Fibroblast of lung (primary cell): ENCODE measurements around the gene TPSD1. TPM values are rescaled to one million over a fixed set of nuclear protein-coding genes. Genes with fewer than 3 reads are reported as not detected.
"Not testable (repeated sequence)": the region's sequence is repeated elsewhere in the genome, so short reads cannot be mapped to it uniquely, and the experiment has no call there.

Source experiments
- DNase-seq, 2 donors: peaks; one replicate each; pipeline versions ENCODE4 v3.0.0 to v3.0.0-alpha.2; 2010; ENCODE audit warnings: low read depth in 2 of 2
- H2AFZ ChIP-seq: 2 replicates; pipeline ENCODE4 v1.5.1; 2012; ENCODE audit warnings: low read length, control low read depth, inconsistent platforms
- H3K27ac ChIP-seq: 2 replicates; pipeline ENCODE4 v1.5.1; 2011; ENCODE audit warnings: low read length, control low read depth; ENCODE audit not compliant: insufficient read depth
- H3K27me3 ChIP-seq: 2 replicates; pipeline ENCODE4 v1.5.1; 2011; ENCODE audit warnings: mild to moderate bottlenecking, low read length; ENCODE audit not compliant: control insufficient read depth, insufficient read depth
- H3K36me3 ChIP-seq: 2 replicates; pipeline ENCODE4 v1.5.1; 2011; ENCODE audit warnings: low read length; ENCODE audit not compliant: control insufficient read depth, insufficient read depth
- H3K4me1 ChIP-seq: 2 replicates; pipeline ENCODE4 v1.5.1; 2011; ENCODE audit warnings: low read length; ENCODE audit not compliant: control insufficient read depth, insufficient read depth; ENCODE audit errors: extremely low read depth
- H3K4me2 ChIP-seq: 2 replicates; pipeline ENCODE4 v1.5.1; 2011; ENCODE audit warnings: low read length, control low read depth; ENCODE audit not compliant: insufficient read depth; ENCODE audit errors: extremely low read depth
- H3K4me3 ChIP-seq, 4 experiments: fragments of 200-600 bp in 1 of 4; sonication (generic) in 1 of 4; replicated peaks in 1 of 4; 2 replicates each; pipeline ENCODE4 v1.5.1; 2011 to 2016; ENCODE audit warnings: low read length in 4 of 4, low read depth in 3 of 4, mild to moderate bottlenecking in 3 of 4, control low read depth in 2 of 4, inconsistent platforms in 1 of 4, mixed read lengths in 1 of 4; ENCODE audit not compliant: insufficient read depth in 1 of 4; ENCODE audit errors: control extremely low read depth in 1 of 4
- H3K79me2 ChIP-seq: 2 replicates; pipeline ENCODE4 v1.5.1; 2012; ENCODE audit warnings: mild to moderate bottlenecking, low read length, inconsistent platforms; ENCODE audit not compliant: control insufficient read depth, insufficient read depth
- H3K9ac ChIP-seq: 2 replicates; pipeline ENCODE4 v1.5.1; 2011; ENCODE audit warnings: mild to moderate bottlenecking, low read length, control low read depth; ENCODE audit not compliant: insufficient read depth
- H3K9me3 ChIP-seq: 2 replicates; pipeline ENCODE4 v1.5.1; 2012; ENCODE audit warnings: low read depth, low read length; ENCODE audit not compliant: control insufficient read depth, insufficient read depth
- H4K20me1 ChIP-seq: 2 replicates; pipeline ENCODE4 v1.5.1; 2011; ENCODE audit warnings: low read length; ENCODE audit not compliant: control insufficient read depth, insufficient read depth; ENCODE audit errors: extremely low read depth
- EZH2 ChIP-seq: IDR thresholded peaks from 2 replicates; pipeline ENCODE4 v1.5.1; 2012; ENCODE audit warnings: low read length, control low read depth, mild to moderate bottlenecking; ENCODE audit errors: missing control alignments
- polyA plus RNA-seq, 2 donors: library from polyadenylated mRNA; depleted of rRNA in 1 of 2; stranded (reverse) in 1 of 2; unstranded in 1 of 2; fragments of >200 nt; gene quantifications; 2 replicates each; pipeline ENCODE4 v1.2.1, GENCODE V29; 2011 to 2012; ENCODE audit warnings: missing spikeins in 1 of 2
- total RNA-seq: library from RNA; depleted of rRNA; stranded (reverse); fragments of >200 nt; gene quantifications from 2 replicates; pipeline ENCODE4 v1.2.1, GENCODE V29; 2014
- TF ChIP-seq, protein P1 (sequence below), 2 donors: IDR thresholded peaks in 1 of 2; conservative IDR thresholded peaks in 1 of 2; 1 replicate in 1 of 2; 2 replicates in 1 of 2; pipeline ENCODE4 v1.5.1; 2011 to 2012; ENCODE audit warnings: low read length in 2 of 2, control low read depth in 1 of 2, inconsistent platforms in 1 of 2, low read depth in 1 of 2, mild to moderate bottlenecking in 1 of 2

Gene TPSD1
- total and polyA plus RNA-seq, 2 donors (not counting 1 experiment from before 2014, with no cell fraction given), result not detected

- no peak for TF ChIP-seq EZH2
- TF ChIP-seq, protein P1, sequence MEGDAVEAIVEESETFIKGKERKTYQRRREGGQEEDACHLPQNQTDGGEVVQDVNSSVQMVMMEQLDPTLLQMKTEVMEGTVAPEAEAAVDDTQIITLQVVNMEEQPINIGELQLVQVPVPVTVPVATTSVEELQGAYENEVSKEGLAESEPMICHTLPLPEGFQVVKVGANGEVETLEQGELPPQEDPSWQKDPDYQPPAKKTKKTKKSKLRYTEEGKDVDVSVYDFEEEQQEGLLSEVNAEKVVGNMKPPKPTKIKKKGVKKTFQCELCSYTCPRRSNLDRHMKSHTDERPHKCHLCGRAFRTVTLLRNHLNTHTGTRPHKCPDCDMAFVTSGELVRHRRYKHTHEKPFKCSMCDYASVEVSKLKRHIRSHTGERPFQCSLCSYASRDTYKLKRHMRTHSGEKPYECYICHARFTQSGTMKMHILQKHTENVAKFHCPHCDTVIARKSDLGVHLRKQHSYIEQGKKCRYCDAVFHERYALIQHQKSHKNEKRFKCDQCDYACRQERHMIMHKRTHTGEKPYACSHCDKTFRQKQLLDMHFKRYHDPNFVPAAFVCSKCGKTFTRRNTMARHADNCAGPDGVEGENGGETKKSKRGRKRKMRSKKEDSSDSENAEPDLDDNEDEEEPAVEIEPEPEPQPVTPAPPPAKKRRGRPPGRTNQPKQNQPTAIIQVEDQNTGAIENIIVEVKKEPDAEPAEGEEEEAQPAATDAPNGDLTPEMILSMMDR (conservative IDR thresholded peaks at IDR 0.05 in 1 of 2, IDR thresholded peaks at IDR 0.05 in 1 of 2; ENCODE audit: low read depth in 1 of 2, low read length in 2 of 2), result no peak
- Histone ChIP-seq H3K4me1 (no peaks in the 10 kb centered on the region), H3K4me3 (no peak overlapping the region), H3K4me2 (no peak overlapping the region), H2AFZ (no peak overlapping the region), H3K27ac (no peak overlapping the region), H3K9me3 (no peaks in the 10 kb centered on the region), H3K9ac (no peak overlapping the region), H3K36me3 (no peaks in the 10 kb centered on the region), H3K27me3 (peaks cover 13% of the 10 kb centered on the region), H4K20me1 (no peaks in the 10 kb centered on the region), H3K79me2 (no peaks in the 10 kb centered on the region)
- no peak for DNase-seq
Observed at GRCh38 chr16:1264345-1265089, 8.6 kb downstream of the TPSD1 start.

DNA sequence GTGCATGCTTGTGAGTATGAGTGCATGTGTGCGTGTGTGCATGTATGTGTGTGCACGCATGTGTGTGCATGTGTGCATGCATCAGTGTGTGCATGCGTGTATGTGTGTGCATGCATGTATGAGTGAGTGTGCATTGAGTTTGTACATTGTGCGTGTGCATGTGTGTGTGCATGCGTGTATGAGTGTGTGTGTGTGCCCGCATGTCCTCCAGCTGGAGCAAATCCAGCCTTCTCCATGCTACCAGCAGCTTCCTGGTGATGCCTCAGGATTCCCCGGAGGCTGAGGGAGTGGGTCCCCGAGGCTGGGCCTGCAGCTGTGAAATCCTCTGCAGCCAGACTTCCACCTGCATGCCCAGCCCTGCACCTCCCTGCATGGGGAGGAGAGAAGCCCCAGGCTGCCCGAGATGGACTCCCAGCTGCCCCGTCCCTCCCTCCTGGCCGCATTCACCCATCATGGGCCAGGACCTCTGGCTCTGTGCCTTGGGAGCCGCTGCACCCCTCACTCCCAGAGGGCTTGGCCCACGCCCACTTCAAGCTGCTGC lies 9.3 kb downstream of the TPSD1 start:
- no peak for DNase-seq
- no peaks in the 10 kb centered on the region for H3K4me1 ChIP-seq
- H3K9ac ChIP-seq, result no peak overlapping the region
- H2AFZ ChIP-seq, result no peak overlapping the region
- no peak overlapping the region for H3K4me2 ChIP-seq
- no peaks in the 10 kb centered on the region for H4K20me1 ChIP-seq
- H3K4me3 ChIP-seq, result no peak overlapping the region
- TF ChIP-seq EZH2, result no peak
- TF ChIP-seq, protein P1 (conservative IDR thresholded peaks at IDR 0.05 in 1 of 2, IDR thresholded peaks at IDR 0.05 in 1 of 2; ENCODE audit: low read depth in 1 of 2, low read length in 2 of 2), result no peak
- no peaks in the 10 kb centered on the region for H3K36me3 ChIP-seq
- no peak overlapping the region for H3K27ac ChIP-seq
- peaks cover 9% of the 10 kb centered on the region for H3K27me3 ChIP-seq
- H3K9me3 ChIP-seq, result no peaks in the 10 kb centered on the region
- no peaks in the 10 kb centered on the region for H3K79me2 ChIP-seq

GRCh38 chr16:1265826-1266225 lies 10.0 kb downstream of the TPSD1 start:
- Histone ChIP-seq H3K27me3 (peaks cover 7% of the 10 kb centered on the region), H3K4me3 (no peak overlapping the region), H3K4me2 (no peak overlapping the region), H3K9ac (no peak overlapping the region), H2AFZ (no peak overlapping the region), H3K79me2 (no peaks in the 10 kb centered on the region), H3K4me1 (no peaks in the 10 kb centered on the region), H4K20me1 (no peaks in the 10 kb centered on the region), H3K36me3 (no peaks in the 10 kb centered on the region), H3K9me3 (no peaks in the 10 kb centered on the region), H3K27ac (no peak overlapping the region)
- DNase-seq, result no peak
- TF ChIP-seq EZH2, result no peak
- TF ChIP-seq, protein P1 (conservative IDR thresholded peaks at IDR 0.05 in 1 of 2, IDR thresholded peaks at IDR 0.05 in 1 of 2; ENCODE audit: low read depth in 1 of 2, low read length in 2 of 2), result no peak

DNA sequence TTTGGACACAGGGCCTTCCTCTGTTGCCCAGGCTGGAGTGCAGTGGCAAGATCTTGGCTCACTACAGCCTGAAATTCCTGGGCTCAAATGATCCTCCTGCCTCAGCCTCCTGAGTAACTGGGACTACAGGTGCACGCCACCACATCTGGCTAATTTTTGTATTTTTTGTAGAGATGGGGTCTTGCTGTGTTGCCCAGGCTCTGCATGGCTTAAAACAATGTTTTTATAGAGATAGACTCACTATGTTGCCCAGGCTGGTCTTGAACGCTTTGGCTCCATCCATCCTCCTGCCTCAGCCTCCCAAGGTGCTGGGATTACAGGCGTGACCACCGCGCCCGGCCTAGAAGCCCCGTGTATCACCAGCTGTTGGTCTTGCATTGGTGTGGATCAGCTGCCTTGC lies 13.5 kb downstream of the TPSD1 start:
- H3K4me1 ChIP-seq, H2AFZ ChIP-seq, H3K9ac ChIP-seq, DNase-seq, H4K20me1 ChIP-seq, H3K79me2 ChIP-seq, H3K27me3 ChIP-seq, H3K9me3 ChIP-seq, H3K4me3 ChIP-seq, H3K27ac ChIP-seq, H3K4me2 ChIP-seq, H3K36me3 ChIP-seq: not testable (repeated sequence)
